ENCODE data around the gene MAGIX. TPM values are rescaled to one million over a fixed set of nuclear protein-coding genes. Genes with fewer than 3 reads are reported as not detected.

The MAGIX gene
- polyA plus RNA-seq, 3 donors, result 1.1 to 2.0 (median 1.5) TPM

- no peaks in the 10 kb centered on the region for H3K36me3 Mint-ChIP-seq
- Histone ChIP-seq H3K27ac (ENCODE audit: low read depth in 1 of 2, low read length in 2 of 2) (no peak overlapping the region), H3K4me1 (ENCODE audit: control insufficient read depth in 1 of 2, insufficient read depth in 2 of 2, low read length in 2 of 2) (peaks cover 1 to 4% of the 10 kb centered on the region in 2 donors), H3K4me2 (replicated peaks; ENCODE audit: extremely low read depth, low read length, poor library complexity, severe bottlenecking) (no peak overlapping the region), H3K9me3 (replicated peaks in 1 of 2; ENCODE audit: control insufficient read depth in 1 of 2, insufficient read depth in 1 of 2, low read length in 2 of 2) (no peaks in the 10 kb centered on the region), H3K79me2 (ENCODE audit: insufficient read depth, low read length) (no peaks in the 10 kb centered on the region), H3K9ac (ENCODE audit: insufficient read depth, low read length, poor library complexity, severe bottlenecking) (no peak overlapping the region), H4K20me1 (ENCODE audit: insufficient read depth, low read length) (no peaks in the 10 kb centered on the region), H3K27me3 (ENCODE audit: control insufficient read depth in 2 of 2, insufficient read depth in 2 of 2, low read length in 2 of 2) (no peaks in the 10 kb centered on the region), H3K4me3 (replicated peaks in 1 of 3; ENCODE audit: low read depth in 2 of 3, low read length in 3 of 3) (no peak overlapping the region), H2AFZ (ENCODE audit: insufficient read depth, low read depth, low read length, poor library complexity, severe bottlenecking) (no peak overlapping the region), H3K36me3 (replicated peaks in 1 of 2; ENCODE audit: control insufficient read depth in 1 of 2, insufficient read depth in 2 of 2, low read length in 2 of 2) (no peaks in the 10 kb centered on the region)
- intact Hi-C loops (cut with micrococcal nuclease), result no loop called here
- H3K27me3 Mint-ChIP-seq (ENCODE audit: low read depth in 3 of 3), result peaks cover 4 to 13% (median 4%) of the 10 kb centered on the region in 3 donors
- no peak for TF ChIP-seq CTCF (IDR thresholded peaks at IDR 0.05)
- peaks cover 0 to 4% (median 1%) of the 10 kb centered on the region in 7 donors for H3K9me3 Mint-ChIP-seq
- no CpG with 5 or more reads among the region's 2 CpGs for WGBS (ENCODE audit: insufficient coverage)
- H3K4me1 Mint-ChIP-seq, result peaks cover 5% of the 10 kb centered on the region
- no peak overlapping the region for H3K4me3 Mint-ChIP-seq
- DNase-seq, result no peak
- no peak overlapping the region for H3K27ac Mint-ChIP-seq
These were observed 51.9 kb downstream of the MAGIX start for GRCh38 chrX:49214416-49214815.

GRCh38 chrX:49214996-49215526, 52.5 kb downstream of the MAGIX start:
- peaks cover 4 to 7% of the 10 kb centered on the region in 2 donors for H3K4me1 ChIP-seq (ENCODE audit: control insufficient read depth in 1 of 2, insufficient read depth in 2 of 2, low read length in 2 of 2)
- H3K27me3 ChIP-seq (ENCODE audit: control insufficient read depth in 2 of 2, insufficient read depth in 2 of 2, low read length in 2 of 2), result no peaks in the 10 kb centered on the region
- no peaks in the 10 kb centered on the region for H3K36me3 ChIP-seq (replicated peaks in 1 of 2; ENCODE audit: control insufficient read depth in 1 of 2, insufficient read depth in 2 of 2, low read length in 2 of 2)
- H3K9me3 Mint-ChIP-seq, result peaks cover 0 to 4% (median 1%) of the 10 kb centered on the region in 7 donors
- no peak overlapping the region for H3K4me3 ChIP-seq (replicated peaks in 1 of 3; ENCODE audit: low read depth in 2 of 3, low read length in 3 of 3)
- H3K27ac Mint-ChIP-seq, result no peak overlapping the region
- intact Hi-C loops (cut with micrococcal nuclease), result no loop called here
- no peak for TF ChIP-seq CTCF (IDR thresholded peaks at IDR 0.05)
- H2AFZ ChIP-seq (ENCODE audit: insufficient read depth, low read depth, low read length, poor library complexity, severe bottlenecking), result no peak overlapping the region
- H3K9ac ChIP-seq (ENCODE audit: insufficient read depth, low read length, poor library complexity, severe bottlenecking), result no peak overlapping the region
- no peak for DNase-seq
- WGBS (ENCODE audit: insufficient coverage), result 91% methylated on average over 6 of the region's 14 CpGs
- peaks cover 4 to 9% (median 4%) of the 10 kb centered on the region in 3 donors for H3K27me3 Mint-ChIP-seq (ENCODE audit: low read depth in 3 of 3)
- H4K20me1 ChIP-seq (ENCODE audit: insufficient read depth, low read length), result no peaks in the 10 kb centered on the region
- peaks cover 9% of the 10 kb centered on the region for H3K4me1 Mint-ChIP-seq
- H3K27ac ChIP-seq (ENCODE audit: low read depth in 1 of 2, low read length in 2 of 2), result no peak overlapping the region
- no peaks in the 10 kb centered on the region for H3K9me3 ChIP-seq (replicated peaks in 1 of 2; ENCODE audit: control insufficient read depth in 1 of 2, insufficient read depth in 1 of 2, low read length in 2 of 2)
- H3K4me3 Mint-ChIP-seq, result no peak overlapping the region
- H3K36me3 Mint-ChIP-seq, result no peaks in the 10 kb centered on the region
- H3K4me2 ChIP-seq (replicated peaks; ENCODE audit: extremely low read depth, low read length, poor library complexity, severe bottlenecking), result no peak overlapping the region
- H3K79me2 ChIP-seq (ENCODE audit: insufficient read depth, low read length), result no peaks in the 10 kb centered on the region

Small RNA genes within 50 kb of the gene (small RNA-seq; reads per million reads assigned to genes)
- not detected for gene RN7SL262P (ENCODE audit: insufficient read length, low read depth)

Other genes starting within 250 kb of the MAGIX start
- 10 to 100 TPM in 1 of 3 donors, 1 to 10 TPM in 2; 6.7 to 39.4 (median 9.9) TPM for gene PIM2, start 243.7 kb upstream of the MAGIX start, polyA plus RNA-seq
- gene OTUD5, start 205.2 kb upstream of the MAGIX start, polyA plus RNA-seq, result 10 to 100 TPM in 2 of 3 donors, 1 to 10 TPM in 1; 8.4 to 75.0 (median 12.4) TPM
- gene KCND1, start 190.9 kb upstream of the MAGIX start, polyA plus RNA-seq, result 1 to 10 TPM in 1 of 3 donors, not detected in 2; 4.9 TPM
- 100 to 1,000 TPM in 1 of 3 donors, 10 to 100 TPM in 1, 1 to 10 TPM in 1; 3.8 to 103 (median 10.7) TPM for gene GRIPAP1, start 160.5 kb upstream of the MAGIX start, polyA plus RNA-seq
- gene TFE3, start 119.4 kb upstream of the MAGIX start, polyA plus RNA-seq, result 10 to 100 TPM; 12.8 to 41.2 (median 22.0) TPM
- gene CCDC120, start 103.8 kb upstream of the MAGIX start, polyA plus RNA-seq, result under 1 TPM in 2 of 3 donors, not detected in 1; 0.11 to 0.89 TPM
- gene PRAF2, start 88.8 kb upstream of the MAGIX start, polyA plus RNA-seq, result 1 to 10 TPM; 4.1 to 7.9 (median 5.5) TPM
- 100 to 1,000 TPM in 1 of 3 donors, 10 to 100 TPM in 2; 83.1 to 207 (median 83.8) TPM for gene WDR45, start 82.9 kb upstream of the MAGIX start, polyA plus RNA-seq
- gene GPKOW, start 39.0 kb upstream of the MAGIX start, polyA plus RNA-seq, result 10 to 100 TPM; 14.3 to 23.1 (median 18.1) TPM
- 100 to 1,000 TPM; 280 to 374 (median 330) TPM for gene PLP2, start 9.1 kb downstream of the MAGIX start, polyA plus RNA-seq
- 10 to 100 TPM in 1 of 3 donors, 1 to 10 TPM in 2; 4.4 to 22.3 (median 5.4) TPM for gene PRICKLE3, start 23.6 kb downstream of the MAGIX start, polyA plus RNA-seq
- gene SYP, start 37.4 kb downstream of the MAGIX start, polyA plus RNA-seq, result under 1 TPM; 0.27 to 0.69 (median 0.68) TPM
- gene CACNA1F, start 70.6 kb downstream of the MAGIX start, polyA plus RNA-seq, result under 1 TPM in 1 of 3 donors, not detected in 2; 0.73 TPM
- gene CCDC22, start 72.7 kb downstream of the MAGIX start, polyA plus RNA-seq, result 10 to 100 TPM; 24.8 to 36.3 (median 36.2) TPM
- gene FOXP3, start 102.0 kb downstream of the MAGIX start, polyA plus RNA-seq, result under 1 TPM in 1 of 3 donors, not detected in 2; 0.10 TPM
- gene PPP1R3F, start 107.0 kb downstream of the MAGIX start, polyA plus RNA-seq, result 1 to 10 TPM in 2 of 3 donors, under 1 TPM in 1; 0.47 to 1.6 (median 1.6) TPM
- not detected for gene GAGE10, start 140.9 kb downstream of the MAGIX start, polyA plus RNA-seq
- gene GAGE12J, start 159.3 kb downstream of the MAGIX start, polyA plus RNA-seq, result not detected
- gene GAGE13, start 168.8 kb downstream of the MAGIX start, polyA plus RNA-seq, result not detected